ENCODE measurements around the gene SCYL1. TPM values are rescaled to one million over a fixed set of nuclear protein-coding genes. Genes with fewer than 3 reads are reported as not detected.

SCYL1 gene
- total and polyA plus RNA-seq, 2 donors (not counting 1 experiment from before 2014, with no cell fraction given), result 76.5 to 85.5 TPM

DNA sequence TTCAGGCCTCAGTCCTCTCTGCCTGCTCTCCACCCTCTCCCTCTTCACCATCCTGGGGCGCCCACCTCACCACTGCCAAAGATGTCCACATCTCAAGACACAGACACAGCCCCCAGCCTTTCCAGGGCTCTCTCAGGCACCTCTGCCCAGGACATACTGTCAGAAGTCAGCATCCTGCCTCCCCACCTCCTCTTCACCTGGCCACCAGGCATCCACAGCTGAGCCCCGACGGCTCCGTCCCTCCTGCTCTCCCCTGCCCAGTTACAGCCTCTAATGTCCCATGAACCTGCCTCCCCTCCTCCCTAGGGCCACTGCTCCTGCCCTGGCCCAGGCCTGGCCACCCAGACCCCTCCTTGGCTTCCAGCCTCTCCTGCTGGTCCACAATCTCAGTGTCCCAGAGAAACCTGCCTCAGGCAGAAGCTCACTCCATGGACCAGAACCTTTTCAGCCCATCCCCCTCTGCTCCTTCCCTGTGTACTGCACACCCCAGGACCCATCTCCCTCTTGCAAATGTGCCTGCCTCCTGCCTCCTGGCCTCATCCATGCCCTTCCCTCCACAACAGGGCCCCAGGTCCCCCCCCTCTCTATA, 30.1 kb downstream of the SCYL1 start:
- H4K20me1 ChIP-seq (ENCODE audit: control insufficient read depth, insufficient read depth, low read length, poor library complexity, severe bottlenecking), result no peaks in the 10 kb centered on the region
- H3K9me3 Mint-ChIP-seq (ENCODE audit: insufficient read depth), result no peaks in the 10 kb centered on the region
- H3K4me2 ChIP-seq (replicated peaks; ENCODE audit: low read depth, low read length, poor library complexity, severe bottlenecking), result no peak overlapping the region
- peak overlapping the region; percentile 51 for H3K27ac Mint-ChIP-seq
- H3K9ac ChIP-seq (ENCODE audit: low read length), result no peak overlapping the region
- H3K27me3 Mint-ChIP-seq, result peaks cover under 1% of the 10 kb centered on the region
- no peak overlapping the region for H2AFZ ChIP-seq (ENCODE audit: insufficient read depth, low read depth, low read length, poor library complexity, severe bottlenecking)
- 84% methylated on average over 4 of the region's 4 CpGs for WGBS (ENCODE audit: insufficient coverage)
- H3K4me3 Mint-ChIP-seq, result peak overlapping the region; percentile 30
- intact Hi-C loops (cut with micrococcal nuclease), result no loop called here
- no peaks in the 10 kb centered on the region for H3K27me3 ChIP-seq (replicated peaks in 1 of 4; ENCODE audit: control extremely low read depth in 1 of 4, control insufficient read depth in 3 of 4, insufficient read depth in 4 of 4, low read length in 3 of 4)
- TF ChIP-seq, protein P1, sequence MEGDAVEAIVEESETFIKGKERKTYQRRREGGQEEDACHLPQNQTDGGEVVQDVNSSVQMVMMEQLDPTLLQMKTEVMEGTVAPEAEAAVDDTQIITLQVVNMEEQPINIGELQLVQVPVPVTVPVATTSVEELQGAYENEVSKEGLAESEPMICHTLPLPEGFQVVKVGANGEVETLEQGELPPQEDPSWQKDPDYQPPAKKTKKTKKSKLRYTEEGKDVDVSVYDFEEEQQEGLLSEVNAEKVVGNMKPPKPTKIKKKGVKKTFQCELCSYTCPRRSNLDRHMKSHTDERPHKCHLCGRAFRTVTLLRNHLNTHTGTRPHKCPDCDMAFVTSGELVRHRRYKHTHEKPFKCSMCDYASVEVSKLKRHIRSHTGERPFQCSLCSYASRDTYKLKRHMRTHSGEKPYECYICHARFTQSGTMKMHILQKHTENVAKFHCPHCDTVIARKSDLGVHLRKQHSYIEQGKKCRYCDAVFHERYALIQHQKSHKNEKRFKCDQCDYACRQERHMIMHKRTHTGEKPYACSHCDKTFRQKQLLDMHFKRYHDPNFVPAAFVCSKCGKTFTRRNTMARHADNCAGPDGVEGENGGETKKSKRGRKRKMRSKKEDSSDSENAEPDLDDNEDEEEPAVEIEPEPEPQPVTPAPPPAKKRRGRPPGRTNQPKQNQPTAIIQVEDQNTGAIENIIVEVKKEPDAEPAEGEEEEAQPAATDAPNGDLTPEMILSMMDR (IDR thresholded peaks at IDR 0.05), result no peak
- no peak for TF ChIP-seq EZH2 (IDR thresholded peaks at IDR 0.05; ENCODE audit: borderline replicate concordance, insufficient read depth, low read depth, low read length, poor library complexity, severe bottlenecking)
- H3K27ac ChIP-seq (ENCODE audit: low read length in 2 of 2), result no peak overlapping the region
- H3K4me3 ChIP-seq (ENCODE audit: control extremely low read depth in 1 of 5, extremely low read depth in 1 of 5, insufficient read depth in 1 of 5, low read depth in 2 of 5, low read length in 4 of 5), result no peak overlapping the region
- ATAC-seq (ENCODE audit: low read depth), result no peak
- peaks cover 29 to 55% of the 10 kb centered on the region in 2 donors for H3K4me1 ChIP-seq (ENCODE audit: control insufficient read depth in 2 of 2, insufficient read depth in 2 of 2, low read length in 2 of 2)
- ChIA-PET POLR2A (interaction anchor here (0.6 kb wide), 2 partner anchors 147 to 733 kb away, joined by 4 to 7 read pairs; no protein-coding TSS in a partner anchor), CTCF (interaction anchor here (0.6 to 1.2 kb wide), 3 partner anchors 8 to 935 kb away, joined by 3 to 4 read pairs (median 3); no protein-coding TSS in a partner anchor)
- DNase-seq, result no peak
- peaks cover 18% of the 10 kb centered on the region for H3K79me2 ChIP-seq (ENCODE audit: control insufficient read depth, insufficient read depth, low read length)
- peaks cover 52% of the 10 kb centered on the region for H3K4me1 Mint-ChIP-seq
- no peaks in the 10 kb centered on the region for H3K36me3 ChIP-seq (replicated peaks in 1 of 2; ENCODE audit: control extremely low read depth in 1 of 2, control insufficient read depth in 1 of 2, extremely low read depth in 1 of 2, insufficient read depth in 2 of 2, low read length in 1 of 2)
- H3K9me3 ChIP-seq (ENCODE audit: control extremely low read depth in 1 of 3, control insufficient read depth in 2 of 3, insufficient read depth in 1 of 3, low read length in 2 of 3), result no peaks in the 10 kb centered on the region

DNA sequence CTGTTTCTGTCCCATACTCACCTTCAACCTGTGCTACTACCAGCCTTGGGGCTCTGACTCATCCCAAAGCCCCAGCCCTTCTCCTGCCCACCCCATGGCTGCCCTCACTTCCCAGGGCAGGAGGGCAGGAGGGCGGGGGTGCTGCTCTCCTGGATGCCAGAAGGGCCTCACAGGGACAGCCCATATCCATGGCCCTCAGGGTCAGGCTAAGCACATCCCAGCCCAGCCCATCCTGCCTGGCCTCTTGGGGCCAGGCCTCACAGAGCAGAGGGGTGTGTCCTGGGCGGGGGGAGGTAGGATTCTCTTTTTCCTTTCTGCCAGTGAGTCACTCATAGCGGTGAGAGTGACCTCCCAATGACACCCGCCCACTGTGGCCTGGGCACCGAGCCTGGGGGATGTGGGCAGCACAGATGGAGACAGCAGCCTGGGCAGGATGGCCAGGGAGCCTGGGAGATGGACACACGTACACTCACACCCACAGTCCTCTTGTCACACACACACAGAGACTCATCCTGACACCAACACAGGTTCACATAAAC, 30.9 kb downstream of the SCYL1 start:
- no peaks in the 10 kb centered on the region for H4K20me1 ChIP-seq (ENCODE audit: control insufficient read depth, insufficient read depth, low read length, poor library complexity, severe bottlenecking)
- no peak overlapping the region for H3K27ac ChIP-seq (ENCODE audit: low read length in 2 of 2)
- 69% methylated on average over 5 of the region's 6 CpGs for WGBS (ENCODE audit: insufficient coverage)
- no peaks in the 10 kb centered on the region for H3K27me3 ChIP-seq (replicated peaks in 1 of 4; ENCODE audit: control extremely low read depth in 1 of 4, control insufficient read depth in 3 of 4, insufficient read depth in 4 of 4, low read length in 3 of 4)
- intact Hi-C loops (cut with micrococcal nuclease), result no loop called here
- no peak for ATAC-seq (ENCODE audit: low read depth)
- Mint-ChIP-seq H3K27me3 (peaks cover 3% of the 10 kb centered on the region), H3K9me3 (ENCODE audit: insufficient read depth) (no peaks in the 10 kb centered on the region), H3K4me3 (peak overlapping the region; percentile 64), H3K27ac (peak overlapping the region; percentile 89), H3K4me1 (peaks cover 51% of the 10 kb centered on the region)
- POLR2A ChIA-PET, result interaction anchor here (0.6 kb wide), 2 partner anchors 148 to 732 kb away, joined by 4 to 7 read pairs; no protein-coding TSS in a partner anchor
- DNase-seq, result no peak
- CTCF ChIA-PET, result interaction anchor here (0.6 to 1.4 kb wide), 4 partner anchors 9 to 934 kb away, joined by 3 to 4 read pairs (median 3); partner anchors contain the start of gene ZNRD2
- H3K4me3 ChIP-seq (ENCODE audit: control extremely low read depth in 1 of 5, extremely low read depth in 1 of 5, insufficient read depth in 1 of 5, low read depth in 2 of 5, low read length in 4 of 5), result no peak overlapping the region
- H3K9ac ChIP-seq (ENCODE audit: low read length), result no peak overlapping the region
- no peak for TF ChIP-seq EZH2 (IDR thresholded peaks at IDR 0.05; ENCODE audit: borderline replicate concordance, insufficient read depth, low read depth, low read length, poor library complexity, severe bottlenecking)
- TF ChIP-seq, protein P1 (IDR thresholded peaks at IDR 0.05), result no peak
- H3K9me3 ChIP-seq (ENCODE audit: control extremely low read depth in 1 of 3, control insufficient read depth in 2 of 3, insufficient read depth in 1 of 3, low read length in 2 of 3), result no peaks in the 10 kb centered on the region
- no peaks in the 10 kb centered on the region for H3K36me3 ChIP-seq (replicated peaks in 1 of 2; ENCODE audit: control extremely low read depth in 1 of 2, control insufficient read depth in 1 of 2, extremely low read depth in 1 of 2, insufficient read depth in 2 of 2, low read length in 1 of 2)
- peaks cover 29 to 55% of the 10 kb centered on the region in 2 donors for H3K4me1 ChIP-seq (ENCODE audit: control insufficient read depth in 2 of 2, insufficient read depth in 2 of 2, low read length in 2 of 2)
- H3K4me2 ChIP-seq (replicated peaks; ENCODE audit: low read depth, low read length, poor library complexity, severe bottlenecking), result no peak overlapping the region
- peaks cover 26% of the 10 kb centered on the region for H3K79me2 ChIP-seq (ENCODE audit: control insufficient read depth, insufficient read depth, low read length)
- no peak overlapping the region for H2AFZ ChIP-seq (ENCODE audit: insufficient read depth, low read depth, low read length, poor library complexity, severe bottlenecking)

All from B cell (primary cell).